GM23338 (cell line): ENCODE data around the gene VWCE. TPM values are rescaled to one million over a fixed set of nuclear protein-coding genes. Genes with fewer than 3 reads are reported as not detected.
A peak's percentile ranks its signal among the peaks of the same experiment; 100 is the strongest.

ENCODE experiments used
- ATAC-seq: fragments of 200-7000 bp; cut with Tn5 transposase; 3 replicates; pipeline ENCODE4 v1.9.1; 2020
- DNase-seq: peaks from one replicate; pipeline ENCODE4 v3.0.0-alpha.2; 2015; ENCODE audit warnings: low spot score
- H2AFZ ChIP-seq: fragments of 200-600 bp; sonication (generic); 2 replicates; pipeline ENCODE4 v1.8.0; 2016; ENCODE audit warnings: antibody characterized with exemption, mild to moderate bottlenecking, moderate library complexity
- H3F3A ChIP-seq: fragments of 200-600 bp; sonication (generic); replicated peaks from 2 replicates; pipeline ENCODE4 v1.8.0; 2017; ENCODE audit warnings: antibody characterized with exemption, mixed run types, low read depth
- H3K27ac ChIP-seq: fragments of 200-600 bp; sonication (generic); 2 replicates; pipeline ENCODE4 v1.6.1; 2016; ENCODE audit warnings: low read depth
- H3K27me3 ChIP-seq: fragments of 200-600 bp; sonication (generic); 2 replicates; pipeline ENCODE4 v1.8.0; 2016; ENCODE audit warnings: mild to moderate bottlenecking, mixed run types, moderate library complexity; ENCODE audit not compliant: insufficient read depth
- H3K36me3 ChIP-seq: fragments of 200-600 bp; sonication (generic); 2 replicates; pipeline ENCODE4 v1.8.0; 2016; ENCODE audit warnings: mild to moderate bottlenecking; ENCODE audit not compliant: insufficient read depth
- H3K4me1 ChIP-seq: fragments of 200-600 bp; sonication (generic); 2 replicates; pipeline ENCODE4 v1.8.0; 2016; ENCODE audit warnings: mild to moderate bottlenecking, moderate library complexity; ENCODE audit not compliant: insufficient read depth
- H3K4me2 ChIP-seq: fragments of 200-600 bp; sonication (generic); 2 replicates; pipeline ENCODE4 v1.7.1; 2017; ENCODE audit warnings: mixed run types
- H3K4me3 ChIP-seq: fragments of 200-600 bp; sonication (generic); 2 replicates; pipeline ENCODE4 v1.6.1; 2016; ENCODE audit warnings: mixed run types
- H3K79me2 ChIP-seq: fragments of 200-600 bp; sonication (generic); replicated peaks from 2 replicates; pipeline ENCODE4 v1.8.0; 2017; ENCODE audit warnings: mild to moderate bottlenecking; ENCODE audit not compliant: insufficient read depth
- H3K9me2 ChIP-seq: fragments of 200-600 bp; sonication (generic); 2 replicates; pipeline ENCODE4 v1.8.0; 2017; ENCODE audit not compliant: insufficient read depth
- H4K20me1 ChIP-seq: fragments of 200-600 bp; sonication (generic); replicated peaks from 2 replicates; pipeline ENCODE4 v1.8.0; 2017; ENCODE audit warnings: mild to moderate bottlenecking; ENCODE audit not compliant: insufficient read depth
- H3K27ac Mint-ChIP-seq: 2 replicates; pipeline ENCODE4 v1.8.0; 2020; ENCODE audit warnings: inconsistent platforms, mild to moderate bottlenecking, moderate library complexity, mixed read lengths
- H3K27me3 Mint-ChIP-seq: 3 replicates; pipeline ENCODE4 v1.8.0; 2022; ENCODE audit warnings: low read depth, mild to moderate bottlenecking, moderate library complexity, mixed read lengths, inconsistent platforms; ENCODE audit not compliant: insufficient read depth, poor library complexity
- H3K36me3 Mint-ChIP-seq: 3 replicates; pipeline ENCODE4 v1.8.0; 2021; ENCODE audit warnings: low read depth, mild to moderate bottlenecking, inconsistent platforms, moderate library complexity, mixed read lengths
- H3K4me1 Mint-ChIP-seq: 3 replicates; pipeline ENCODE4 v1.8.0; 2020; ENCODE audit warnings: mild to moderate bottlenecking, inconsistent platforms, mixed read lengths
- H3K4me3 Mint-ChIP-seq: 3 replicates; pipeline ENCODE4 v1.8.0; 2021; ENCODE audit warnings: moderate library complexity, mild to moderate bottlenecking, inconsistent platforms, mixed read lengths
- H3K9me3 Mint-ChIP-seq: 3 replicates; pipeline ENCODE4 v1.8.0; 2020; ENCODE audit warnings: moderate library complexity, mild to moderate bottlenecking, inconsistent platforms, mixed read lengths
- CREB1 ChIP-seq: fragments of 250-450 bp; sonication (Bioruptor Pico); IDR thresholded peaks from 2 replicates; pipeline ENCODE4 v1.5.0; 2020; ENCODE audit warnings: low read depth, mild to moderate bottlenecking, moderate library complexity
- CTCF ChIP-seq, 2 experiments: fragments of 200-600 bp in 1 of 2; sonication (generic) in 1 of 2; conservative IDR thresholded peaks; 2 replicates each; pipeline versions ENCODE4 v1.5.1 to v1.6.1; 2016 to 2017; ENCODE audit warnings: antibody characterized with exemption in 2 of 2, low read depth in 2 of 2, mild to moderate bottlenecking in 2 of 2, moderate library complexity in 1 of 2
- EZH2 ChIP-seq: fragments of 200-600 bp; sonication (generic); IDR thresholded peaks from one replicate; pipeline ENCODE4 v1.8.0; 2017; ENCODE audit warnings: antibody characterized with exemption, mild to moderate bottlenecking, low read depth; ENCODE audit not compliant: unreplicated experiment
- NANOG ChIP-seq: IDR thresholded peaks from 2 replicates; pipeline ENCODE4 v1.6.1; 2016; ENCODE audit warnings: antibody characterized with exemption, borderline replicate concordance
- POLR2AphosphoS5 ChIP-seq: IDR thresholded peaks from 2 replicates; pipeline ENCODE4 v1.6.1; 2016; ENCODE audit warnings: antibody characterized with exemption, low read depth
- polyA plus RNA-seq: library from polyadenylated mRNA; unstranded; fragments of >200 nt; fragmentation: Nextera tagmentation; extraction: Ambion mirVana; gene quantifications from 2 replicates; pipeline ENCODE4 v1.2.1, GENCODE V29; 2016
- total RNA-seq: library from RNA; depleted of rRNA; stranded (reverse); fragments of >200 nt; shearing (Covaris generic); gene quantifications from 2 replicates; pipeline ENCODE4 v1.2.3, GENCODE V29; 2014
- TF ChIP-seq, protein P1 (sequence below): fragments of 250-450 bp; sonication (Bioruptor Pico); IDR thresholded peaks from 2 replicates; pipeline ENCODE4 v1.5.0; 2020; ENCODE audit warnings: mild to moderate bottlenecking, moderate library complexity

Gene VWCE
- total and polyA plus RNA-seq, 2 experiments from 2014 or later: 9.9 to 16.9 TPM

DNA sequence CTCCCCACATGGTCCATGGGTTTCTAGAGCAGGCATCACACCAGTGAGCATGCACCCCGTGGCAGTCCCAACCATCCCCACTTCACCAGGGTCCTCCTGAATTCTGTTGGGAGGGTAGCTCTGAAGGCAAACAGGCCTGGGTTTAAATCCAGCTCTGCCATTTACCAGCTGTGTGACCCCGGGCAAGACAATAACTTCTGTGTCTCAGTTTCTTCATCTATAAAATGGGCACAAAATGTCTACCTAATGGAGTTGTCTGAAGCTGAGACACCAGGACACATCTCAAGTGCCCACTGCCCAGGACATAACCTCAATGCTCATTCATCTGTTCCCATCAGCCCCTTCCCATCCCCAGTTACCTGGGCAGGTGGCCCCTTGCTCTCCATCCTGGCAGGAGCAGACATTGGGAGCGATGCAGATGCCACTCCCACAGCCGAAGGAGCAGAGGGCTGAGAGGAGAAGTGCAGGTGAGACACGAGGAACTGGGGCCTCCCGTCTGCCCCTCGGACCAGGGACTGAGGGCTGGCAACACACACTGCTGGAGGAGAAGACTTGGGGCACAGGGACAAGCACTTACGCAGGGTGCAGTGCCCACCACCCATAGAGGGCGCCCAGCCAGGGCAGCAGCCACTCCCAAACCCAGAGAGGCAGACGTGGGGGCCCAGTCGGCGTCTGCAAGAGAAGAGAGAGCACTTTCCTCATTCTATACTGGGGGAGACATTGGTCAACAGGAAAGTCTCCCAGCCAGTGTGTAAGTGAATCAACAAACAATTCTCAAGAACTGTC lies 4.0 kb downstream of the VWCE start:
- H3K4me3 ChIP-seq: no peak overlapping the region
- no peaks in the 10 kb centered on the region for H3K9me2 ChIP-seq
- peaks cover 6% of the 10 kb centered on the region for H4K20me1 ChIP-seq
- no peaks in the 10 kb centered on the region; the same call in 2 of the 3 replicates for H3K9me3 Mint-ChIP-seq
- peaks cover 11% of the 10 kb centered on the region for H3K27me3 ChIP-seq
- H3K4me1 ChIP-seq: peaks cover 9% of the 10 kb centered on the region
- TF ChIP-seq NANOG: no peak
- TF ChIP-seq CTCF (conservative IDR thresholded peaks at IDR 0.05; ENCODE audit: low read depth in 2 of 2): peak; percentile 50 to 72
- H3K4me2 ChIP-seq: no peak overlapping the region
- peaks cover 19% of the 10 kb centered on the region for H3K79me2 ChIP-seq
- H3K36me3 ChIP-seq: peaks cover 5% of the 10 kb centered on the region; the same call in 1 of the 2 replicates
- peaks cover 9% of the 10 kb centered on the region for H3K36me3 Mint-ChIP-seq
- peaks cover 29% of the 10 kb centered on the region for H3K27me3 Mint-ChIP-seq
- H3F3A ChIP-seq: peaks cover 8% of the 10 kb centered on the region
- H3K27ac ChIP-seq: no peak overlapping the region
- peak; percentile 2; the same call in 1 of the 3 replicates for ATAC-seq
- DNase-seq: peak; percentile 41
- no peak overlapping the region for H2AFZ ChIP-seq
- H3K27ac Mint-ChIP-seq: no peak overlapping the region
- H3K4me1 Mint-ChIP-seq: peaks cover 8% of the 10 kb centered on the region
- no peak overlapping the region for H3K4me3 Mint-ChIP-seq

DNA sequence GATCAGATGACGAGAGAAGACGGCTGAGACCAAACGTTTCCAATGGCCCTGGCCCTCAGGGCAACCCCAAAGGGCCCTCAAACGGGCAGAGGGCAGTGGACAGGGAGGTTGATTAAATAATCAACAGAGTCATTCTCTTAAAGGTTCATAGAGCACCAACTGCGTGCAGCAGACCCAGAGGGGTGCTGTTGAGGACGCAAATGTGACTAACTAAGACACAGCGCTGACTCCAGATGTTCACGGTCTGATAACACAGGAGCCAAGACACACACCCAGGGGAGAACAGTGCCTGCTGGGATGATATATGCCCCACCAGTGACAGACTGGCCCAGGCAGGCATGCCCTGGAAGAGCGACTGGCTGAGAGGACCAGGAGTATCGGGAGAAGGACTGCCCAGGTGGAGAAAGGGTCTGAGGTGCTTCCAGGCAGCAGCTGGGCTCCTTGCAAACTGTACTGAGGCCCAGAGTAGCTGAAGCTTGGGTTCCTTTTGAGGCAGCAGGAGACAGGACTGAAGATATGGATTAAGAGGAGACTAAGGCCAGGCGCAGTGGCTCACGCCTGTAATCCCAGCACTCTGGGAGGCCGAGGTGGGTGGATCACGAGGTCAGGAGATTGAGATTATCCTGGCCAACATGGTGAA lies 7.7 kb downstream of the VWCE start:
- Mint-ChIP-seq H3K9me3 (no peaks in the 10 kb centered on the region), H3K27ac (0 out of 2 replicates have a peak overlapping the region, but pooled peaks have one; percentile 36), H3K4me1 (no peaks in the 10 kb centered on the region; the same call in 1 of the 3 replicates), H3K4me3 (no peak overlapping the region), H3K27me3 (peaks cover 14% of the 10 kb centered on the region), H3K36me3 (peaks cover 37% of the 10 kb centered on the region)
- no peak for TF ChIP-seq CREB1 (CRISPR knock-in tag)
- no peak for TF ChIP-seq EZH2
- no peak for TF ChIP-seq POLR2AphosphoS5
- TF ChIP-seq, protein P1, sequence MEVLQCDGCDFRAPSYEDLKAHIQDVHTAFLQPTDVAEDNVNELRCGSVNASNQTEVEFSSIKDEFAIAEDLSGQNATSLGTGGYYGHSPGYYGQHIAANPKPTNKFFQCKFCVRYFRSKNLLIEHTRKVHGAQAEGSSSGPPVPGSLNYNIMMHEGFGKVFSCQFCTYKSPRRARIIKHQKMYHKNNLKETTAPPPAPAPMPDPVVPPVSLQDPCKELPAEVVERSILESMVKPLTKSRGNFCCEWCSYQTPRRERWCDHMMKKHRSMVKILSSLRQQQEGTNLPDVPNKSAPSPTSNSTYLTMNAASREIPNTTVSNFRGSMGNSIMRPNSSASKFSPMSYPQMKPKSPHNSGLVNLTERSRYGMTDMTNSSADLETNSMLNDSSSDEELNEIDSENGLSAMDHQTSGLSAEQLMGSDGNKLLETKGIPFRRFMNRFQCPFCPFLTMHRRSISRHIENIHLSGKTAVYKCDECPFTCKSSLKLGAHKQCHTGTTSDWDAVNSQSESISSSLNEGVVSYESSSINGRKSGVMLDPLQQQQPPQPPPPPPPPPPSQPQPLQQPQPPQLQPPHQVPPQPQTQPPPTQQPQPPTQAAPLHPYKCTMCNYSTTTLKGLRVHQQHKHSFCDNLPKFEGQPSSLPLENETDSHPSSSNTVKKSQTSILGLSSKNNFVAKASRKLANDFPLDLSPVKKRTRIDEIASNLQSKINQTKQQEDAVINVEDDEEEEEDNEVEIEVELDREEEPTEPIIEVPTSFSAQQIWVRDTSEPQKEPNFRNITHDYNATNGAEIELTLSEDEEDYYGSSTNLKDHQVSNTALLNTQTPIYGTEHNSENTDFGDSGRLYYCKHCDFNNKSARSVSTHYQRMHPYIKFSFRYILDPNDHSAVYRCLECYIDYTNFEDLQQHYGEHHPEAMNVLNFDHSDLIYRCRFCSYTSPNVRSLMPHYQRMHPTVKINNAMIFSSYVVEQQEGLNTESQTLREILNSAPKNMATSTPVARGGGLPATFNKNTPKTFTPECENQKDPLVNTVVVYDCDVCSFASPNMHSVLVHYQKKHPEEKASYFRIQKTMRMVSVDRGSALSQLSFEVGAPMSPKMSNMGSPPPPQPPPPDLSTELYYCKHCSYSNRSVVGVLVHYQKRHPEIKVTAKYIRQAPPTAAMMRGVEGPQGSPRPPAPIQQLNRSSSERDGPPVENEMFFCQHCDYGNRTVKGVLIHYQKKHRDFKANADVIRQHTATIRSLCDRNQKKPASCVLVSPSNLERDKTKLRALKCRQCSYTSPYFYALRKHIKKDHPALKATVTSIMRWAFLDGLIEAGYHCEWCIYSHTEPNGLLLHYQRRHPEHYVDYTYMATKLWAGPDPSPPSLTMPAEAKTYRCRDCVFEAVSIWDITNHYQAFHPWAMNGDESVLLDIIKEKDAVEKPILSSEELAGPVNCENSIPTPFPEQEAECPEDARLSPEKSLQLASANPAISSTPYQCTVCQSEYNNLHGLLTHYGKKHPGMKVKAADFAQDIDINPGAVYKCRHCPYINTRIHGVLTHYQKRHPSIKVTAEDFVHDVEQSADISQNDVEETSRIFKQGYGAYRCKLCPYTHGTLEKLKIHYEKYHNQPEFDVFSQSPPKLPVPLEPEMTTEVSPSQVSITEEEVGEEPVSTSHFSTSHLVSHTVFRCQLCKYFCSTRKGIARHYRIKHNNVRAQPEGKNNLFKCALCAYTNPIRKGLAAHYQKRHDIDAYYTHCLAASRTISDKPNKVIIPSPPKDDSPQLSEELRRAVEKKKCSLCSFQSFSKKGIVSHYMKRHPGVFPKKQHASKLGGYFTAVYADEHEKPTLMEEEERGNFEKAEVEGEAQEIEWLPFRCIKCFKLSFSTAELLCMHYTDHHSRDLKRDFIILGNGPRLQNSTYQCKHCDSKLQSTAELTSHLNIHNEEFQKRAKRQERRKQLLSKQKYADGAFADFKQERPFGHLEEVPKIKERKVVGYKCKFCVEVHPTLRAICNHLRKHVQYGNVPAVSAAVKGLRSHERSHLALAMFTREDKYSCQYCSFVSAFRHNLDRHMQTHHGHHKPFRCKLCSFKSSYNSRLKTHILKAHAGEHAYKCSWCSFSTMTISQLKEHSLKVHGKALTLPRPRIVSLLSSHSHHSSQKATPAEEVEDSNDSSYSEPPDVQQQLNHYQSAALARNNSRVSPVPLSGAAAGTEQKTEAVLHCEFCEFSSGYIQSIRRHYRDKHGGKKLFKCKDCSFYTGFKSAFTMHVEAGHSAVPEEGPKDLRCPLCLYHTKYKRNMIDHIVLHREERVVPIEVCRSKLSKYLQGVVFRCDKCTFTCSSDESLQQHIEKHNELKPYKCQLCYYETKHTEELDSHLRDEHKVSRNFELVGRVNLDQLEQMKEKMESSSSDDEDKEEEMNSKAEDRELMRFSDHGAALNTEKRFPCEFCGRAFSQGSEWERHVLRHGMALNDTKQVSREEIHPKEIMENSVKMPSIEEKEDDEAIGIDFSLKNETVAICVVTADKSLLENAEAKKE: no peak
- TF ChIP-seq CTCF (conservative IDR thresholded peaks at IDR 0.05; ENCODE audit: low read depth in 2 of 2): no peak
- no peaks in the 10 kb centered on the region for H3K27me3 ChIP-seq
- DNase-seq: no peak
- H3K4me3 ChIP-seq: no peak overlapping the region
- no peaks in the 10 kb centered on the region for H3K4me1 ChIP-seq
- H3F3A ChIP-seq: no peaks in the 10 kb centered on the region
- H3K79me2 ChIP-seq: peaks cover 6% of the 10 kb centered on the region
- H3K4me2 ChIP-seq: no peak overlapping the region
- peaks cover 12% of the 10 kb centered on the region; the same call in 1 of the 2 replicates for H3K36me3 ChIP-seq
- H3K27ac ChIP-seq: no peak overlapping the region
- no peak overlapping the region for H2AFZ ChIP-seq
- no peak for ATAC-seq
- no peaks in the 10 kb centered on the region for H3K9me2 ChIP-seq
- peaks cover 6% of the 10 kb centered on the region; the same call in 1 of the 2 replicates for H4K20me1 ChIP-seq
